K562 (cell line): ENCODE measurements around the gene ZFP36. TPM values are rescaled to one million over a fixed set of nuclear protein-coding genes. Genes with fewer than 3 reads are reported as not detected.

Experiments used
- EP300 ChIP-seq: IDR thresholded peaks from 2 replicates; pipeline ENCODE4 v1.6.1; 2012; ENCODE audit warnings: low read length, improper control_type of control experiment
- HEY1 ChIP-seq: fragments of 250-450 bp; sonication (Bioruptor Pico); IDR thresholded peaks from 2 replicates; pipeline ENCODE4 v1.5.0; 2020; ENCODE audit warnings: mild to moderate bottlenecking, moderate library complexity, borderline replicate concordance
- HMGN3 ChIP-seq: IDR thresholded peaks from 2 replicates; pipeline ENCODE4 v1.6.1; 2011; ENCODE audit warnings: borderline replicate concordance, low read depth, mild to moderate bottlenecking, mixed read lengths, low read length; ENCODE audit not compliant: insufficient read length; ENCODE audit errors: extremely low read depth
- KDM1A ChIP-seq, 2 experiments: fragments of 450-650 bp; IDR thresholded peaks; 2 replicates each; pipeline ENCODE4 v1.6.1; 2016; ENCODE audit warnings: mild to moderate bottlenecking in 2 of 2
- KLF13 ChIP-seq: fragments of 450-650 bp; IDR thresholded peaks from 2 replicates; pipeline ENCODE4 v1.6.1; 2016; ENCODE audit warnings: missing genetic modification characterization, low read depth, mild to moderate bottlenecking, missing compliant biosample characterization, moderate library complexity, borderline replicate concordance
- LARP7 ChIP-seq: fragments of 450-650 bp; IDR thresholded peaks from 2 replicates; pipeline ENCODE4 v1.6.1; 2016
- RAD21 ChIP-seq, 2 experiments: fragments of 250-450 bp in 1 of 2; fragments of 450-650 bp in 1 of 2; sonication (Bioruptor Pico) in 1 of 2; formaldehyde crosslinking in 1 of 2; IDR thresholded peaks in 1 of 2; conservative IDR thresholded peaks in 1 of 2; 2 replicates each; pipeline versions ENCODE4 v1.4.0 to v1.8.0; 2020 to 2022; ENCODE audit warnings: mild to moderate bottlenecking in 2 of 2, moderate library complexity in 1 of 2
- SAFB2 ChIP-seq: fragments of 200-400 bp; formaldehyde crosslinking; IDR thresholded peaks from 2 replicates; pipeline ENCODE4 v1.6.1; 2018; ENCODE audit warnings: borderline replicate concordance, low read length, low read depth, moderate library complexity; ENCODE audit not compliant: severe bottlenecking
- ZFX ChIP-seq: sonication (generic); formaldehyde crosslinking; IDR thresholded peaks from 2 replicates; pipeline ENCODE4 v1.8.0; 2022; ENCODE audit warnings: mild to moderate bottlenecking, missing genetic modification reagents, moderate library complexity
- ZNF253 ChIP-seq: fragments of 250-450 bp; sonication (Bioruptor Pico); conservative IDR thresholded peaks from 2 replicates; pipeline ENCODE4 v1.6.1; 2021; ENCODE audit warnings: mild to moderate bottlenecking
- ZNF41 ChIP-seq: fragments of 250-450 bp; sonication (Bioruptor Pico); conservative IDR thresholded peaks from 2 replicates; pipeline ENCODE4 v1.4.0; 2020; ENCODE audit warnings: mild to moderate bottlenecking
- ZZZ3 ChIP-seq: fragments of 450-650 bp; IDR thresholded peaks from 2 replicates; pipeline ENCODE4 v1.6.1; 2016; ENCODE audit warnings: antibody characterized with exemption, mild to moderate bottlenecking, moderate library complexity
- polyA plus RNA-seq, 8 experiments: library from polyadenylated mRNA; depleted of rRNA in 4 of 8; stranded (reverse) in 5 of 8; unstranded in 3 of 8; fragments of >200 nt; fragmentation: Nextera tagmentation in 2 of 8; fragmentation: Illumina TruSeq in 1 of 8; extraction: Ambion mirVana in 2 of 8; extraction: Trizol in 1 of 8; gene quantifications; 2 replicates each; pipeline versions ENCODE4 v1.2.1 to v1.2.3, GENCODE V29; 2011 to 2014; ENCODE audit warnings: inconsistent platforms in 1 of 8, missing spikeins in 1 of 8
- total RNA-seq, 7 experiments: library from RNA; depleted of rRNA in 6 of 7; stranded (reverse); fragments of >200 nt in 6 of 7; fragmentation: Illumina TruSeq in 2 of 7; extraction: Trizol in 2 of 7; gene quantifications; 2 replicates each; pipeline versions ENCODE4 v1.2.1 to v1.2.3, GENCODE V29; 2011 to 2021; ENCODE audit warnings: low replicate concordance in 1 of 7
- TF ChIP-seq, protein P1 (sequence below), 2 experiments: fragments of 450-650 bp in 1 of 2; sonication (generic) in 1 of 2; formaldehyde crosslinking in 1 of 2; IDR thresholded peaks; 2 replicates each; pipeline versions ENCODE4 v1.7.1 to v1.9.0; 2016 to 2022; ENCODE audit warnings: inconsistent platforms in 1 of 2, mild to moderate bottlenecking in 1 of 2, missing genetic modification reagents in 1 of 2
- TF ChIP-seq, protein P2 (sequence below): sonication (generic); formaldehyde crosslinking; IDR thresholded peaks from 2 replicates; pipeline ENCODE4 v1.8.0; 2022; ENCODE audit warnings: mild to moderate bottlenecking, low read depth, missing genetic modification reagents
- TF ChIP-seq, protein P3 (sequence below): fragments of 450-650 bp; IDR thresholded peaks from 2 replicates; pipeline ENCODE4 v1.6.1; 2016; ENCODE audit warnings: missing biosample characterization, missing genetic modification characterization

Gene ZFP36
- total and polyA plus RNA-seq, 9 of the 15 experiments (the other 6 are each of a cell fraction or from before 2014, with no cell fraction given): 1.0 to 20.1 (median 3.5) TPM

DNA sequence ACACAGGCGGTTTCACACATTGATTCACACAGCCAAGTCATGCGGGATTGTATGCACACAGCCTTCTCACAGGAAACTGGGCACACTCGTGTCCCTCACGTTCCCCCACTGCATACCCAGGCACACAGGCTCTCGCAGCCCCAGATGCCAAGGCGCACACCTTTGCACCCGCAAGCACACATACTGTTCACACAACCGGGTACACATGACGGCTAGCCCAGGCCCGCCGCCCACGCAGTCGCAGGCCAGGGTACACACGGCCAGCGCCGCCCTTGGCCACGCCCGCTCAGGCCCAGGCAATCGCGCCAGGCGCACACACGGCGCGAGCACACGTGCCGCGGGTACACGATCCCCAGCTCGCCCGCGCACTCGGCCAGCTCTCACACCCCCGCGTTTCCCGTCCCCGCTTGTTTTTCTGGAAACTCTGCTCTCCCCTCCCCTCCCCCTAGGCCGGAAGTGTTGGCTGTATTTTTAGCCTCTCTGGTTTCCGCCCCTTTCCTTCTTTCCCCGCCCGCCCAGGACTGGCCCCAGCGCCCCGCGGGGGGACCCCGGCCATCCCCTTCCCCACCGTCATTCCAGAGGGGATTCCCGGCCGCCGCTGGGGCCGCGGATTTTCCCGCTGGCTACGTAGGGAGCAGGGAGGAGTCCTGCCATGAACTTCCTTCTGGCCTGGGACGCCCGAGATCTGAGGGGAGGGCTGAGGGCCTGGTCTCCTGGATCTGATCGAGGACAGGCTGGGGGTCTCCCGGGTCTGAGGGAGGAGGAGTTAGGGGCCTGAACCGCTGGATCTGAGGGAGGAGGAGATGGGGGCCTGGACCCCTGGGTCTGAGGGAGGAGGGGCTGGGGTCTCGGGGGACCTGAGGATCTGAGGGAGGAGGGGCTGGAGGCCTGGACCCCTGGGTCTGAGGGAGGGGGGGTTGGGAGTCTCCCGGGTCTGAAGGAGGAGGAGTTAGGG is 4.0 kb upstream of the ZFP36 start (continued):
- peak; percentile 57 for TF ChIP-seq EP300
- no peak for TF ChIP-seq SAFB2
- peak; percentile 98 for TF ChIP-seq HMGN3
- TF ChIP-seq, protein P1, sequence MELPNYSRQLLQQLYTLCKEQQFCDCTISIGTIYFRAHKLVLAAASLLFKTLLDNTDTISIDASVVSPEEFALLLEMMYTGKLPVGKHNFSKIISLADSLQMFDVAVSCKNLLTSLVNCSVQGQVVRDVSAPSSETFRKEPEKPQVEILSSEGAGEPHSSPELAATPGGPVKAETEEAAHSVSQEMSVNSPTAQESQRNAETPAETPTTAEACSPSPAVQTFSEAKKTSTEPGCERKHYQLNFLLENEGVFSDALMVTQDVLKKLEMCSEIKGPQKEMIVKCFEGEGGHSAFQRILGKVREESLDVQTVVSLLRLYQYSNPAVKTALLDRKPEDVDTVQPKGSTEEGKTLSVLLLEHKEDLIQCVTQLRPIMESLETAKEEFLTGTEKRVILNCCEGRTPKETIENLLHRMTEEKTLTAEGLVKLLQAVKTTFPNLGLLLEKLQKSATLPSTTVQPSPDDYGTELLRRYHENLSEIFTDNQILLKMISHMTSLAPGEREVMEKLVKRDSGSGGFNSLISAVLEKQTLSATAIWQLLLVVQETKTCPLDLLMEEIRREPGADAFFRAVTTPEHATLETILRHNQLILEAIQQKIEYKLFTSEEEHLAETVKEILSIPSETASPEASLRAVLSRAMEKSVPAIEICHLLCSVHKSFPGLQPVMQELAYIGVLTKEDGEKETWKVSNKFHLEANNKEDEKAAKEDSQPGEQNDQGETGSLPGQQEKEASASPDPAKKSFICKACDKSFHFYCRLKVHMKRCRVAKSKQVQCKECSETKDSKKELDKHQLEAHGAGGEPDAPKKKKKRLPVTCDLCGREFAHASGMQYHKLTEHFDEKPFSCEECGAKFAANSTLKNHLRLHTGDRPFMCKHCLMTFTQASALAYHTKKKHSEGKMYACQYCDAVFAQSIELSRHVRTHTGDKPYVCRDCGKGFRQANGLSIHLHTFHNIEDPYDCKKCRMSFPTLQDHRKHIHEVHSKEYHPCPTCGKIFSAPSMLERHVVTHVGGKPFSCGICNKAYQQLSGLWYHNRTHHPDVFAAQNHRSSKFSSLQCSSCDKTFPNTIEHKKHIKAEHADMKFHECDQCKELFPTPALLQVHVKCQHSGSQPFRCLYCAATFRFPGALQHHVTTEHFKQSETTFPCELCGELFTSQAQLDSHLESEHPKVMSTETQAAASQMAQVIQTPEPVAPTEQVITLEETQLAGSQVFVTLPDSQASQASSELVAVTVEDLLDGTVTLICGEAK (IDR thresholded peaks at IDR 0.05): peak; percentile 58; the same call in 1 of the 2 replicates
- TF ChIP-seq, protein P1 (CRISPR knock-in tag; IDR thresholded peaks at IDR 0.05): no peak
- no peak for TF ChIP-seq KLF13 (tag)
- no peak for TF ChIP-seq RAD21 (CRISPR knock-in tag; conservative IDR thresholded peaks at IDR 0.05 in 1 of 2, IDR thresholded peaks at IDR 0.05 in 1 of 2)
- no peak for TF ChIP-seq HEY1 (CRISPR knock-in tag)
- no peak for TF ChIP-seq ZNF253 (CRISPR knock-in tag)
- no peak for TF ChIP-seq ZNF41 (CRISPR knock-in tag)
- TF ChIP-seq ZFX: peak; percentile 96
- TF ChIP-seq KDM1A (IDR thresholded peaks at IDR 0.05): peak; percentile 23 to 100; a peak in 3 of 4 replicates
- TF ChIP-seq, protein P2, sequence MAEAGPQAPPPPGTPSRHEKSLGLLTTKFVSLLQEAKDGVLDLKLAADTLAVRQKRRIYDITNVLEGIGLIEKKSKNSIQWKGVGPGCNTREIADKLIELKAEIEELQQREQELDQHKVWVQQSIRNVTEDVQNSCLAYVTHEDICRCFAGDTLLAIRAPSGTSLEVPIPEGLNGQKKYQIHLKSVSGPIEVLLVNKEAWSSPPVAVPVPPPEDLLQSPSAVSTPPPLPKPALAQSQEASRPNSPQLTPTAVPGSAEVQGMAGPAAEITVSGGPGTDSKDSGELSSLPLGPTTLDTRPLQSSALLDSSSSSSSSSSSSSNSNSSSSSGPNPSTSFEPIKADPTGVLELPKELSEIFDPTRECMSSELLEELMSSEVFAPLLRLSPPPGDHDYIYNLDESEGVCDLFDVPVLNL (CRISPR knock-in tag): no peak; the same call in 1 of the 2 replicates
- TF ChIP-seq, protein P3, sequence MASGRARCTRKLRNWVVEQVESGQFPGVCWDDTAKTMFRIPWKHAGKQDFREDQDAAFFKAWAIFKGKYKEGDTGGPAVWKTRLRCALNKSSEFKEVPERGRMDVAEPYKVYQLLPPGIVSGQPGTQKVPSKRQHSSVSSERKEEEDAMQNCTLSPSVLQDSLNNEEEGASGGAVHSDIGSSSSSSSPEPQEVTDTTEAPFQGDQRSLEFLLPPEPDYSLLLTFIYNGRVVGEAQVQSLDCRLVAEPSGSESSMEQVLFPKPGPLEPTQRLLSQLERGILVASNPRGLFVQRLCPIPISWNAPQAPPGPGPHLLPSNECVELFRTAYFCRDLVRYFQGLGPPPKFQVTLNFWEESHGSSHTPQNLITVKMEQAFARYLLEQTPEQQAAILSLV: no peak
- TF ChIP-seq LARP7: no peak
- no peak for TF ChIP-seq ZZZ3
